Bronchial epithelial cell (primary cell): ENCODE results near the gene RAB27B. TPM values are rescaled to one million over a fixed set of nuclear protein-coding genes. Genes with fewer than 3 reads are reported as not detected.
"Not testable (repeated sequence)": the region's sequence is repeated elsewhere in the genome, so short reads cannot be mapped to it uniquely, and the experiment has no call there.

Experiments used
- DNase-seq: peaks from one replicate; pipeline ENCODE4 v3.0.0-alpha.2; 2010; ENCODE audit warnings: low read depth
- FAIRE-seq: peaks from 2 replicates; lab custom pipeline; 2011; peaks lifted over from hg19 to GRCh38; lab: Jason Lieb, UNC
- H3K27me3 ChIP-seq: 2 replicates; pipeline ENCODE4 v1.5.1; 2011; ENCODE audit warnings: low read length; ENCODE audit not compliant: control insufficient read depth, insufficient read depth
- H3K36me3 ChIP-seq: 2 replicates; pipeline ENCODE4 v1.5.1; 2011; ENCODE audit warnings: low read length; ENCODE audit not compliant: control insufficient read depth, insufficient read depth
- H3K4me3 ChIP-seq: 2 replicates; pipeline ENCODE4 v1.5.1; 2011; ENCODE audit warnings: mild to moderate bottlenecking, low read depth, low read length, control low read depth
- CTCF ChIP-seq: IDR thresholded peaks from 2 replicates; pipeline ENCODE4 v1.5.1; 2011; ENCODE audit warnings: mild to moderate bottlenecking, moderate library complexity, low read length, control low read depth, inconsistent platforms; ENCODE audit not compliant: insufficient read depth, severe bottlenecking
- total RNA-seq: library from RNA; depleted of rRNA; stranded (reverse); fragments of >200 nt; gene quantifications from 2 replicates; pipeline ENCODE4 v1.2.1, GENCODE V29; 2014

RAB27B gene
- total RNA-seq, 1 donor from 2014 or later = 72.7 TPM

- H3K27me3 ChIP-seq = no peaks in the 10 kb centered on the region
- FAIRE-seq (no peak), DNase-seq (no peak)
- no peak overlapping the region for H3K4me3 ChIP-seq
- no peak for TF ChIP-seq CTCF
- peaks cover 2% of the 10 kb centered on the region for H3K36me3 ChIP-seq
Measured at GRCh38 chr18:54848121-54848520, 19.8 kb downstream of the RAB27B start.

- no peak for TF ChIP-seq CTCF
- H3K36me3 ChIP-seq = peaks cover 2% of the 10 kb centered on the region
- no peak for FAIRE-seq
- H3K4me3 ChIP-seq = no peak overlapping the region
- no peak for DNase-seq
- H3K27me3 ChIP-seq = no peaks in the 10 kb centered on the region
Measured at GRCh38 chr18:54849683-54850082, 21.4 kb downstream of the RAB27B start.

GRCh38 chr18:54850598-54850997 lies 22.3 kb downstream of the RAB27B start:
- FAIRE-seq = no peak
- TF ChIP-seq CTCF = no peak

GRCh38 chr18:54852780-54853675 lies 24.8 kb downstream of the RAB27B start:
- no peak overlapping the region for H3K4me3 ChIP-seq
- TF ChIP-seq CTCF = no peak
- DNase-seq (peak; percentile 17), FAIRE-seq (no peak)
- H3K27me3 ChIP-seq = no peaks in the 10 kb centered on the region
- H3K36me3 ChIP-seq = peaks cover 3% of the 10 kb centered on the region

More at GRCh38 chr18:54850598-54850997, 22.3 kb downstream of the RAB27B start:
- no peak overlapping the region for H3K4me3 ChIP-seq
- no peak for DNase-seq
- H3K36me3 ChIP-seq = peaks cover 2% of the 10 kb centered on the region
- H3K27me3 ChIP-seq = no peaks in the 10 kb centered on the region

- not testable (repeated sequence) for H3K36me3 ChIP-seq, FAIRE-seq, DNase-seq, H3K27me3 ChIP-seq, H3K4me3 ChIP-seq
Measured at GRCh38 chr18:54855050-54855449, 26.8 kb downstream of the RAB27B start.

- FAIRE-seq (no peak), DNase-seq (no peak)
- Histone ChIP-seq H3K4me3 (no peak overlapping the region), H3K27me3 (no peaks in the 10 kb centered on the region), H3K36me3 (peaks cover 1% of the 10 kb centered on the region)
- TF ChIP-seq CTCF = no peak
Measured at GRCh38 chr18:54856105-54856646, 27.9 kb downstream of the RAB27B start.
